GM18873 (cell line): ENCODE results near the gene SEC14L6.
"Not testable (repeated sequence)": the region's sequence is repeated elsewhere in the genome, so short reads cannot be mapped to it uniquely, and the experiment has no call there.

ENCODE experiments used
- ATAC-seq: cut with Tn5 transposase; IDR thresholded peaks from one replicate; pipeline ENCODE4 v1.9.1; 2021; ENCODE audit warnings: mild to moderate bottlenecking, moderate library complexity, moderate number of reproducible peaks; ENCODE audit not compliant: unreplicated experiment, low FRiP score

Gene SEC14L6

GRCh38 chr22:30541511-30541910 is 5.0 kb downstream of the SEC14L6 start:
- ATAC-seq = not testable (repeated sequence)

GRCh38 chr22:30539368-30539767 is 7.2 kb downstream of the SEC14L6 start:
- no peak for ATAC-seq

GRCh38 chr22:30538280-30538679 is 8.3 kb downstream of the SEC14L6 start:
- ATAC-seq = no peak

GRCh38 chr22:30537083-30537731 is 9.3 kb downstream of the SEC14L6 start:
- no peak for ATAC-seq

GRCh38 chr22:30535182-30535581 is 11.4 kb downstream of the SEC14L6 start:
- ATAC-seq = no peak

- ATAC-seq = no peak
These were observed 14.6 kb downstream of the SEC14L6 start for GRCh38 chr22:30531651-30532608.

- ATAC-seq = no peak
These were observed 19.9 kb downstream of the SEC14L6 start for GRCh38 chr22:30526656-30527055.

GRCh38 chr22:30523646-30524489 is 22.7 kb downstream of the SEC14L6 start:
- no peak for ATAC-seq

GRCh38 chr22:30521368-30522156 is 25.0 kb downstream of the SEC14L6 start:
- ATAC-seq = no peak

GRCh38 chr22:30519842-30520425 is 26.6 kb downstream of the SEC14L6 start:
- no peak for ATAC-seq

GRCh38 chr22:30516731-30517130 is 29.8 kb downstream of the SEC14L6 start:
- ATAC-seq = no peak

- ATAC-seq = no peak
These were observed 30.3 kb downstream of the SEC14L6 start for GRCh38 chr22:30516273-30516672.

GRCh38 chr22:30514252-30514651 is 32.3 kb downstream of the SEC14L6 start:
- ATAC-seq = no peak

- no peak for ATAC-seq
These were observed 33.1 kb downstream of the SEC14L6 start for GRCh38 chr22:30513462-30513861.

GRCh38 chr22:30511911-30512310 is 34.6 kb downstream of the SEC14L6 start:
- no peak for ATAC-seq

GRCh38 chr22:30511109-30511508 is 35.4 kb downstream of the SEC14L6 start:
- no peak for ATAC-seq

- ATAC-seq = no peak
These were observed 38.3 kb downstream of the SEC14L6 start for GRCh38 chr22:30508216-30508615.

- no peak for ATAC-seq
These were observed 38.9 kb downstream of the SEC14L6 start for GRCh38 chr22:30507670-30508069.

- ATAC-seq = no peak
These were observed 40.0 kb downstream of the SEC14L6 start for GRCh38 chr22:30506507-30506968.
